Endothelial cell (in vitro differentiated cells): Measurements from ENCODE around the gene TNFRSF21. TPM values are rescaled to one million over a fixed set of nuclear protein-coding genes. Genes with fewer than 3 reads are reported as not detected.

Source experiments
- DNase-seq: peaks from one replicate; pipeline ENCODE4 v3.0.0; 2021; ENCODE audit warnings: low spot score
- H3K27ac Mint-ChIP-seq: one replicate; pipeline ENCODE4 v1.8.0; 2021; ENCODE audit warnings: mixed read lengths, inconsistent platforms; ENCODE audit not compliant: unreplicated experiment
- H3K27me3 Mint-ChIP-seq: one replicate; pipeline ENCODE4 v1.8.0; 2021; ENCODE audit warnings: mild to moderate bottlenecking, moderate library complexity, mixed read lengths, inconsistent platforms; ENCODE audit not compliant: unreplicated experiment
- H3K36me3 Mint-ChIP-seq: one replicate; pipeline ENCODE4 v1.8.0; 2021; ENCODE audit warnings: mild to moderate bottlenecking, low read depth, mixed read lengths, inconsistent platforms; ENCODE audit not compliant: unreplicated experiment
- H3K4me1 Mint-ChIP-seq: one replicate; pipeline ENCODE4 v1.8.0; 2021; ENCODE audit warnings: mild to moderate bottlenecking, mixed read lengths, inconsistent platforms; ENCODE audit not compliant: unreplicated experiment
- H3K4me3 Mint-ChIP-seq: one replicate; pipeline ENCODE4 v1.8.0; 2021; ENCODE audit warnings: mild to moderate bottlenecking, mixed read lengths, inconsistent platforms; ENCODE audit not compliant: unreplicated experiment
- H3K9me3 Mint-ChIP-seq: one replicate; pipeline ENCODE4 v1.8.0; 2021; ENCODE audit warnings: mixed read lengths, inconsistent platforms; ENCODE audit not compliant: unreplicated experiment
- CTCF ChIP-seq: fragments of 200-600 bp; sonication (generic); IDR thresholded peaks from one replicate; pipeline ENCODE4 v1.5.0; 2021; ENCODE audit warnings: antibody characterized with exemption; ENCODE audit not compliant: unreplicated experiment
- total RNA-seq: library from RNA; stranded (reverse); fragmentation: NEBNext Ultra II Directional; extraction: Animal tissue kit (Norgen Biotek cat#: 25700); gene quantifications from one replicate; pipeline ENCODE4 v1.2.1, GENCODE V29; 2021; ENCODE audit not compliant: unreplicated experiment

Gene TNFRSF21
- total RNA-seq, 1 donor from 2014 or later, result 32.5 TPM

- DNase-seq, result no peak
- Mint-ChIP-seq H3K27ac (no peak overlapping the region), H3K36me3 (no peaks in the 10 kb centered on the region), H3K4me3 (no peak overlapping the region), H3K9me3 (no peaks in the 10 kb centered on the region), H3K4me1 (peaks cover 10% of the 10 kb centered on the region), H3K27me3 (peaks cover 1% of the 10 kb centered on the region)
- no peak for TF ChIP-seq CTCF
These were observed 38.7 kb upstream of the TNFRSF21 start for GRCh38 chr6:47348316-47348863.

GRCh38 chr6:47345761-47346160, 36.1 kb upstream of the TNFRSF21 start:
- no peak for DNase-seq
- peaks cover 1% of the 10 kb centered on the region for H3K27me3 Mint-ChIP-seq
- H3K27ac Mint-ChIP-seq, result no peak overlapping the region
- H3K4me1 Mint-ChIP-seq, result peaks cover 8% of the 10 kb centered on the region
- TF ChIP-seq CTCF, result no peak
- H3K4me3 Mint-ChIP-seq, result no peak overlapping the region
- H3K36me3 Mint-ChIP-seq, result no peaks in the 10 kb centered on the region
- no peaks in the 10 kb centered on the region for H3K9me3 Mint-ChIP-seq

- H3K27ac Mint-ChIP-seq, result no peak overlapping the region
- H3K36me3 Mint-ChIP-seq, result no peaks in the 10 kb centered on the region
- TF ChIP-seq CTCF, result no peak
- H3K4me3 Mint-ChIP-seq, result no peak overlapping the region
- no peak for DNase-seq
- H3K27me3 Mint-ChIP-seq, result peaks cover 3% of the 10 kb centered on the region
- H3K4me1 Mint-ChIP-seq, result peaks cover 8% of the 10 kb centered on the region
- no peaks in the 10 kb centered on the region for H3K9me3 Mint-ChIP-seq
These were observed 34.3 kb upstream of the TNFRSF21 start for GRCh38 chr6:47344022-47344421.

GRCh38 chr6:47343600-47343999, 33.9 kb upstream of the TNFRSF21 start:
- Mint-ChIP-seq H3K27ac (no peak overlapping the region), H3K4me1 (peaks cover 8% of the 10 kb centered on the region), H3K36me3 (no peaks in the 10 kb centered on the region), H3K4me3 (no peak overlapping the region), H3K9me3 (no peaks in the 10 kb centered on the region), H3K27me3 (peaks cover 3% of the 10 kb centered on the region)
- DNase-seq, result no peak
- TF ChIP-seq CTCF, result no peak

GRCh38 chr6:47342824-47343223, 33.1 kb upstream of the TNFRSF21 start:
- Mint-ChIP-seq H3K9me3 (no peaks in the 10 kb centered on the region), H3K4me1 (peaks cover 8% of the 10 kb centered on the region), H3K27me3 (peaks cover 3% of the 10 kb centered on the region), H3K36me3 (no peaks in the 10 kb centered on the region), H3K27ac (no peak overlapping the region), H3K4me3 (no peak overlapping the region)
- no peak for DNase-seq
- TF ChIP-seq CTCF, result no peak
